ENCODE measurements around the gene PFDN1.

PFDN1 gene

DNA sequence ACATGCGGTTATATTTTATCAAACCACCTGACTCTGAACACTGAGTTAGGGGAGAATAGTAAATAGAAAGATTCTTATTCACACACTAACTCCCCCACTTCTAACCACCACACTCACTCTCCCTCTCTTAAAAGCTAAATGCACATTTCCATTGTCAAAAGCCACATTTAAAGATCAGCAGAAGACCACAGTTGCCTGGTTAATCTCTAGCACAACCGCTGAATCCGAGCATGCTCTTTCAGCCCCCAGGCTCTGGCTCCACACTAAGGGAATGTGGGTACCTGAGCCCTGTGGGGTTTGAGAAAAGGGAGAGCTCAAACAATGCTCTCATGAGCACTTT, 35.7 kb downstream of the PFDN1 start:
- Histone ChIP-seq H3K4me1 (ENCODE audit: insufficient read depth, low read length, severe bottlenecking) (peaks cover 50% of the 10 kb centered on the region), H3K27ac (ENCODE audit: low read depth, low read length, poor library complexity, severe bottlenecking) (peak overlapping the region; percentile 98), H3K4me3 (ENCODE audit: low read depth, low read length, poor library complexity, severe bottlenecking) (peak overlapping the region; percentile 45), H3F3A (ENCODE audit: insufficient read depth, low read length) (peaks cover 16% of the 10 kb centered on the region), H3K27me3 (ENCODE audit: insufficient read depth, low read length) (no peaks in the 10 kb centered on the region), H3K9me2 (ENCODE audit: low read depth, low read length) (no peaks in the 10 kb centered on the region), H3K9me3 (ENCODE audit: low read length) (0 out of 2 replicates have a peak, but pooled peaks cover 4% of the 10 kb centered on the region), H2AFZ (ENCODE audit: low read length) (no peak overlapping the region), H4K20me1 (ENCODE audit: insufficient read depth, low read length) (no peaks in the 10 kb centered on the region), H3K9ac (ENCODE audit: low read length) (peak overlapping the region; percentile 60), H3K36me3 (ENCODE audit: insufficient read depth, low read length) (peaks cover 23% of the 10 kb centered on the region), H3K79me2 (ENCODE audit: insufficient read depth, low read length) (0 out of 2 replicates have a peak, but pooled peaks cover 6% of the 10 kb centered on the region), H3K4me2 (ENCODE audit: low read length) (peak overlapping the region; percentile 55)
- no peak for TF ChIP-seq CTCF (IDR thresholded peaks at IDR 0.05; ENCODE audit: low read length)

- Histone ChIP-seq H3K4me1 (ENCODE audit: insufficient read depth, low read length, severe bottlenecking) (peaks cover 52% of the 10 kb centered on the region), H3K9me3 (ENCODE audit: low read length) (0 out of 2 replicates have a peak, but pooled peaks cover 4% of the 10 kb centered on the region), H3K27me3 (ENCODE audit: insufficient read depth, low read length) (no peaks in the 10 kb centered on the region), H3K4me3 (ENCODE audit: low read depth, low read length, poor library complexity, severe bottlenecking) (peak overlapping the region; percentile 45), H3K79me2 (ENCODE audit: insufficient read depth, low read length) (0 out of 2 replicates have a peak, but pooled peaks cover 7% of the 10 kb centered on the region), H3K4me2 (ENCODE audit: low read length) (peak overlapping the region; percentile 55), H3K9me2 (ENCODE audit: low read depth, low read length) (no peaks in the 10 kb centered on the region), H3K27ac (ENCODE audit: low read depth, low read length, poor library complexity, severe bottlenecking) (peak overlapping the region; percentile 98), H2AFZ (ENCODE audit: low read length) (no peak overlapping the region), H3K9ac (ENCODE audit: low read length) (peak overlapping the region; percentile 30), H4K20me1 (ENCODE audit: insufficient read depth, low read length) (no peaks in the 10 kb centered on the region), H3F3A (ENCODE audit: insufficient read depth, low read length) (peaks cover 16% of the 10 kb centered on the region), H3K36me3 (ENCODE audit: insufficient read depth, low read length) (peaks cover 28% of the 10 kb centered on the region)
- TF ChIP-seq EZH2 (IDR thresholded peaks at IDR 0.05; ENCODE audit: borderline replicate concordance, low read length), result no peak
- no peak for TF ChIP-seq CTCF (IDR thresholded peaks at IDR 0.05; ENCODE audit: low read length)
These were observed 36.3 kb downstream of the PFDN1 start for GRCh38 chr5:140266471-140267200.

DNA sequence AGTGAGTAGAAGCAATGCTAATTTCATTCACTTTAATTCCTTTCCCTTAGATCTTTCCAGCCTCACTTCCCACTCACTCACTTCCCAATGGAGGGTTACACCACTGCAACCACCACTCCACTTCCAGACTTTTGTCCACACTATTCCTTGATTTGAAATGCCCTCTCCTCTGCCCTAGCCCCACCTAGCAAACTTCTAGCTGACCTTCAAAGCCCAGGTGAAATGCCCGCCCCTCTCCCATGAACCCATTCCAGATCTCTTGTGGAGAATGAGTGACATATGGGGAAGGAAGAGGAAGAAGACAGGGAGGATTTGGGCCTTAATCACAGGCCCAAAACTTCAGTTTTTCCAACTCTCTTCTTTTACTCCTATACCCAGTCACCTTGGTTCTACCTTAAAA, 37.1 kb downstream of the PFDN1 start:
- H3K4me3 ChIP-seq (ENCODE audit: low read depth, low read length, poor library complexity, severe bottlenecking), result peak overlapping the region; percentile 45
- no peaks in the 10 kb centered on the region for H3K9me2 ChIP-seq (ENCODE audit: low read depth, low read length)

More for the DNA sequence above, 37.1 kb downstream of the PFDN1 start:
- Histone ChIP-seq H3K9ac (ENCODE audit: low read length) (peak overlapping the region; percentile 30), H3K36me3 (ENCODE audit: insufficient read depth, low read length) (peaks cover 25% of the 10 kb centered on the region), H3K4me2 (ENCODE audit: low read length) (peak overlapping the region; percentile 55), H3K9me3 (ENCODE audit: low read length) (0 out of 2 replicates have a peak, but pooled peaks cover 4% of the 10 kb centered on the region), H4K20me1 (ENCODE audit: insufficient read depth, low read length) (no peaks in the 10 kb centered on the region), H2AFZ (ENCODE audit: low read length) (no peak overlapping the region), H3F3A (ENCODE audit: insufficient read depth, low read length) (peaks cover 16% of the 10 kb centered on the region), H3K27me3 (ENCODE audit: insufficient read depth, low read length) (no peaks in the 10 kb centered on the region), H3K4me1 (ENCODE audit: insufficient read depth, low read length, severe bottlenecking) (peaks cover 47% of the 10 kb centered on the region), H3K27ac (ENCODE audit: low read depth, low read length, poor library complexity, severe bottlenecking) (peak overlapping the region; percentile 98), H3K79me2 (ENCODE audit: insufficient read depth, low read length) (0 out of 2 replicates have a peak, but pooled peaks cover 7% of the 10 kb centered on the region)
- TF ChIP-seq CTCF (IDR thresholded peaks at IDR 0.05; ENCODE audit: low read length), result no peak
- TF ChIP-seq EZH2 (IDR thresholded peaks at IDR 0.05; ENCODE audit: borderline replicate concordance, low read length), result no peak
